Pons (tissue), 1 donor: Measurements from ENCODE around the gene NPTX2.

Experiments
- DNase-seq: peaks from one replicate; pipeline ENCODE4 v3.0.0-alpha.2; 2016; ENCODE audit warnings: low spot score

The NPTX2 gene

GRCh38 chr7:98618786-98619185, 1.7 kb downstream of the NPTX2 start:
- DNase-seq, result no peak

- no peak for DNase-seq
These were observed 2.6 kb downstream of the NPTX2 start for GRCh38 chr7:98619450-98620321.

- no peak for DNase-seq
These were observed 4.7 kb downstream of the NPTX2 start for GRCh38 chr7:98621573-98622482.

- DNase-seq, result no peak
These were observed 5.8 kb downstream of the NPTX2 start for GRCh38 chr7:98622926-98623325.

- DNase-seq, result no peak
These were observed 7.8 kb downstream of the NPTX2 start for GRCh38 chr7:98624846-98625420.

- DNase-seq, result no peak
These were observed 9.7 kb downstream of the NPTX2 start for GRCh38 chr7:98626460-98627412.

- no peak for DNase-seq
These were observed 10.3 kb downstream of the NPTX2 start for GRCh38 chr7:98627413-98627790.

GRCh38 chr7:98628418-98628817, 11.3 kb downstream of the NPTX2 start:
- no peak for DNase-seq

GRCh38 chr7:98629001-98629431, 11.9 kb downstream of the NPTX2 start:
- DNase-seq, result no peak

- DNase-seq, result no peak
These were observed 13.1 kb downstream of the NPTX2 start for GRCh38 chr7:98630149-98630548.

- DNase-seq, result no peak
These were observed 13.7 kb downstream of the NPTX2 start for GRCh38 chr7:98630770-98631169.

GRCh38 chr7:98638853-98639252, 21.8 kb downstream of the NPTX2 start:
- DNase-seq, result no peak

GRCh38 chr7:98640375-98640774, 23.3 kb downstream of the NPTX2 start:
- DNase-seq, result no peak

GRCh38 chr7:98641646-98642500, 24.8 kb downstream of the NPTX2 start:
- DNase-seq, result peak; percentile 26

GRCh38 chr7:98643236-98643985, 26.3 kb downstream of the NPTX2 start:
- DNase-seq, result no peak

GRCh38 chr7:98646465-98646864, 29.4 kb downstream of the NPTX2 start:
- DNase-seq, result no peak

GRCh38 chr7:98647326-98647725, 30.2 kb downstream of the NPTX2 start:
- no peak for DNase-seq

- DNase-seq, result no peak
These were observed 34.7 kb downstream of the NPTX2 start for GRCh38 chr7:98651760-98652159.

- no peak for DNase-seq
These were observed 36.7 kb downstream of the NPTX2 start for GRCh38 chr7:98653601-98654310.
